HepG2 (cell line): Measurements from ENCODE around the gene PCGF2.

Source experiments
- KLF13 ChIP-seq: sonication (generic); formaldehyde crosslinking; IDR thresholded peaks from 2 replicates; pipeline ENCODE4 v1.4.0; 2020; ENCODE audit warnings: mild to moderate bottlenecking, missing genetic modification reagents
- MTA1 ChIP-seq: sonication (generic); formaldehyde crosslinking; IDR thresholded peaks from 2 replicates; pipeline ENCODE4 v1.4.0; 2020; ENCODE audit warnings: missing genetic modification reagents, mild to moderate bottlenecking, borderline replicate concordance
- POLR2AphosphoS5 ChIP-seq: IDR thresholded peaks from 2 replicates; pipeline ENCODE4 v1.6.1; 2012; ENCODE audit warnings: low read depth, low read length
- TF ChIP-seq, protein P1 (sequence below): sonication (generic); formaldehyde crosslinking; IDR thresholded peaks from 2 replicates; pipeline ENCODE4 v1.8.1; 2023; ENCODE audit warnings: mild to moderate bottlenecking, missing genetic modification reagents, borderline replicate concordance

DNA sequence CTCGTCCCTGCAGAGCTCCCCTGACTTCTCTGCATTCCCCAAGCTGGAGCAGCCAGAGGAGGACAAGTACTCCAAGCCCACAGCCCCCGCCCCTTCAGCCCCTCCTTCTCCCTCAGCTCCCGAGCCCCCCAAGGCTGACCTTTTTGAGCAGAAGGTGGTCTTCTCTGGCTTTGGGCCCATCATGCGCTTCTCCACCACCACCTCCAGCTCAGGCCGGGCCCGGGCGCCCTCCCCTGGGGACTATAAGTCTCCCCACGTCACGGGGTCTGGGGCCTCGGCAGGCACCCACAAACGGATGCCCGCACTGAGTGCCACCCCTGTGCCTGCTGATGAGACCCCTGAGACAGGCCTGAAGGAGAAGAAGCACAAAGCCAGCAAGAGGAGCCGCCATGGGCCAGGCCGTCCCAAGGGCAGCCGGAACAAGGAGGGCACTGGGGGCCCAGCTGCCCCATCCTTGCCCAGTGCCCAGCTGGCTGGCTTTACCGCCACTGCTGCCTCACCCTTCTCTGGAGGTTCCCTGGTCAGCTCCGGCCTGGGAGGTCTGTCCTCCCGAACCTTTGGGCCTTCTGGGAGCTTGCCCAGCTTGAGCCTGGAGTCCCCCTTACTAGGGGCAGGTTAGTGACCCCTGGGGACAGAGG, 31.6 kb downstream of the PCGF2 start:
- TF ChIP-seq MTA1 (CRISPR knock-in tag) (no peak), KLF13 (CRISPR knock-in tag) (no peak), POLR2AphosphoS5 (no peak)
- TF ChIP-seq, protein P1, sequence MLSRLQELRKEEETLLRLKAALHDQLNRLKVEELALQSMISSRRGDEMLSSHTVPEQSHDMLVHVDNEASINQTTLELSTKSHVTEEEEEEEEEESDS (CRISPR knock-in tag): no peak
